ENCODE results near the gene TBC1D10B.
"Not testable (repeated sequence)": the region's sequence is repeated elsewhere in the genome, so short reads cannot be mapped to it uniquely, and the experiment has no call there.

TBC1D10B gene

DNA sequence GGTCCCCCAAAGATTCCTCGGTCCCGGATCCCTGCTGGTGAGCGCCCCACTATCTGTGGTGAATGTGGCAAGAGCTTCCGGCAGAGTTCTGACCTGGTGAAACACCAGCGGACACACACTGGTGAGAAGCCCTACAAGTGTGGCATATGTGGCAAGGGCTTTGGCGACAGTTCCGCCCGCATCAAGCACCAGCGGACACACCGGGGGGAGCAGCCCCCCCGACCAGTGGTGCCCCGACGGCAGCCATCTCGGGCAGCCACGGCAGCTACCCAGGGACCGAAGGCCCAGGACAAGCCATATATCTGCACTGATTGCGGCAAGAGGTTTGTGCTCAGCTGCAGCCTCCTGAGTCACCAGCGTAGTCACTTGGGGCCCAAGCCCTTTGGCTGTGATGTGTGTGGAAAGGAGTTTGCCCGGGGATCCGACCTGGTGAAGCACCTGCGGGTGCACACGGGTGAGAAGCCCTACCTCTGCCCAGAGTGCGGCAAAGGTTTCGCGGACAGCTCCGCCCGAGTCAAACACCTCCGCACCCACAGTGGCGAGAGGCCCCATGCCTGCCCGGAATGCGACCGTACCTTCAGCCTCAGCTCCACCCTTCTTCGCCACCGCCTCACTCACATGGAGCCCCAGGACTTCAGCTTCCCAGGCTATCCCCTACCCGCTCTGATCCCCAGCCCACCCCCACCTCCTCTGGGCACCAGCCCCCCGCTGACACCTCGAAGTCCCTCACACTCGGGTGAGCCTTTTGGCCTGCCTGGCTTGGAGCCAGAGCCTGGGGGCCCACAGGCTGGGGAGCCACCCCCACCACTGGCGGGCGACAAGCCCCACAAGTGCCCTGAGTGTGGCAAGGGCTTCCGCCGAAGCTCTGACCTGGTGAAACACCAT lies 27.7 kb upstream of the TBC1D10B start:
- no peak for DNase-seq

DNA sequence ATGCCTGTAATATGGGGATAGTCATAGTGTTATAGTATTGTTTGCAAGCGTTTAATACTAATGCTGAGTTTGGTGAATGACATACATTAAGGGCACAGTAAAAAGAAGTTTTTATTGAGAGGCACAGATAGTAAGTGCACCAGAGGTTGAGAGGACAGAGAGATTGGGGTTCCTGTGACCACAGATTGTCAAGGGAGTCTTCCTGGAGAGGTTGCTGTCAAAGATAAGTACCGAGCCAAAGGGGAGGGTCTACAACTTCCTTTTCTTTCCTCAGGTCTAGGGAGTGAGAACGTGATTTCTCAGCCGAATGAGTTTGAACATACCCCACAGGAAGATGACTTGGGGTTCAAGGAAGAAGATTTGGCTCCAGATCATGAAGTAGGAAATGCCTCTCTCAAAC lies 26.8 kb upstream of the TBC1D10B start:
- no peak for DNase-seq

DNA sequence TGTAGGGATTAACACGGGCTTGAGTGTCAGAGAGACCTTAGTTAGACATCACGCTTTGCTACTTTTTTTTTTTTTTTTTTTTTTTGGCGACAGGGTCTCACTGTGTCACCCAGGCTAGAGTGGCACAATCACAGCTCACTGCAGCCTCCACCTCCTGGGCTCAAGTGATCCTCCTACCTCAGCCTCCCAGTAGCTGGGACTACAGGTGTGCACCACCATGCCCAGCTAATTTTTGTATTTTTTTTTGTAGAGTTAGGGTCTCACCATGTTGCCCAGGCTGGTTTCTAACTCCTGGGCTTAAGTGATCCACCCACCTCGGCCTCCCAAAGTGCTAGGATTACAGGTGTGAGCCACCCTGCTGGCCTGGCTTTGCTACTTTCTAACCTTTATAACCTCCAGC lies 26.3 kb upstream of the TBC1D10B start:
- DNase-seq = not testable (repeated sequence)

DNA sequence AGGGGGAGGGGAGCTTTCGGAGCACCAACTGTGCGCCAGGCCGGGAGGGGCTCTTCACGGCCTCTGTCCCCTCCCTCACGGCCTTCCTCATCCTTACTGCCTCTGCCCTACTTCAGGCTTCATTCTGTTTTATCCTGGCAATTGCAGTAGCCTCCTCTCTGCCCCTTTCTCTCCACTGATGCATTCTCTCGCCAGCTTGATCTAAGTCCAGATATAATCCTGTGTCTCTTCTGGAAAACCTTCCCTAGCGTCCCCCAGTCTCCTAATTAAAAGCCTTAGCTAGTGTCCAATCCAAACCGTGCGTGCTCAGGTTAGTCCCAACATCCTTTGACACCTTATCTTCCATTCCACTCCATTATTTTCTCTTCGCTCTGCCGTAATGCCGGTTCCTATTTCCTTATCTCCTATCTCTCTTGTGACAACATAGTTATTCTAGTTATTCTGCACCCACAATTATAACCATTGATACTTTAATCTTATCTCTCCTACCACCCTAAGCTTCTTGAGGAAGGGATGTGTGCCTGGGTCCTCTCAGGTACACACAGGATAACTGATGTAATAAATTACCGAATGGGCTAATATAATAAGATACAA lies 25.8 kb upstream of the TBC1D10B start:
- DNase-seq = no peak

DNA sequence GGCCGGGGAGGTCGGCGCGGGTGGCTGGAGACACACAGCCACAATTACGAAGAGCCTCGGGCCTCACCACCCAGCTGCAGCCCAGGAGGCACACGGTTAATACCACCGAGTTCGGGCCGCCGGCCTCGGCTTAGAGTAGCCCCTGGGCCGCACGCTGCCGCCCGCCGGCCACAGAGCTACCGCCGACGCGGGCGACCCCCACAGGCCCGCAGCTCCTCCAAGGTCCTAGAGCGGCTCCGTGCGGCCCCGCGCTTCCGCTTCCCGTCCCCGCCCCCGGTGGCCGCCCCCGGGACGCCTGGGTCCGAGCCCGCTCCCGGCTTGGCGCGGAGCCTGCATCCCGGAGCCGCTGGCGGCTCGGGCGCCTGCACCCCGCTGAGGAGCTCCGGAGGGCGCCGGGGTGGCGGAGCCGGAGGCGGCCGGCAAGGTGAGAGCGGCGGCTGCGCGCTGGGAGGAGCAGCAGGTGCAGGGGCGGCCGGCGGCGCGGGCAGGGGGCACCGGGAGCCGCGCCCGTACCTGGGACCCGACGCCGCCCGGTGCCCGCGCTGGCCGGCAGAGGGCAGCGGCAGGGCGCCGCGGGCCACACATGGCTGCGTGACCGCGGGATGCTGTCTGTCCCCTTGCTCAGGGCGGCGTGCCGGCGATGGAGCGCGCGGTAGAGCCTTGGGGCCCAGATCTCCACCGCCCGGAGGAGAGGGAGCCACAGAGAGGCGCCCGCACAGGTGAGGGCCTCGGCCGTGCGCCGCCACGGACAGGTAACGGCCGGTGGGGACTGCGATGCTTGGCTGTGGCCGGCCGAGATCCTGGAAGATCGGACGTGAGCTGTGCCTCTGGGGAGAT lies 25.1 kb upstream of the TBC1D10B start, which contains the start of gene ZNF48:
TSS of gene ZNF48 (plus strand) at position 266 of the 837 bp plus-strand sequence. CDS start at position 641, 375 bp downstream.
- DNase-seq = peak; percentile 84

DNA sequence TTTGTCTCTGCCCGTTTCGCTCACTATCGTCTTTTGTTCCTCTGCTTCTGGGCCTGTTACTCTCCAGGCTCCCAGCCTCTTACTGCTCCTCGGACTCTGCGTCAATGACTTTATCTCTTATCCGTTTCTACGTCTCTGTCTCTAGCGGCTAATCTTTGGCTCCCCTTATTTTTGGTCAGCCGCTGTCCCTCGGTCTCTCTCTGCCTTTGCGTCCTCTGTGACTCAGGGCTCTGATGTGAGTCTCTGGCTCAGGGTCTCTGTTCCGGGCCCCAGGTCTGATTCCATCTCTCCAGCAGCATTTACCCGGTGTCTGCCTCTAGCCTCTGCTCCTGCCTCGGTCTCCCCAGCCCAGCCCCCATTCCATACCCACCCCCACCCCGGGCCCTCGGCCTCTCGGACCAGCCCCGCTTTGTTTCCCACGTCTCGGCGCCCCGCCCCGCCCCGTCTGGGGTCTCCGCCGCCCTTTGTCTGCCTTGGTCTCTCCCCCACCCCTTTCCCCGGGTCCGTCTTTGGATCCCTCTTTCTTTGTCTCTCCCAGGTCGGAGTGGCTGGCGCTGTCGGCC lies 24.4 kb upstream of the TBC1D10B start:
- DNase-seq = no peak

DNA sequence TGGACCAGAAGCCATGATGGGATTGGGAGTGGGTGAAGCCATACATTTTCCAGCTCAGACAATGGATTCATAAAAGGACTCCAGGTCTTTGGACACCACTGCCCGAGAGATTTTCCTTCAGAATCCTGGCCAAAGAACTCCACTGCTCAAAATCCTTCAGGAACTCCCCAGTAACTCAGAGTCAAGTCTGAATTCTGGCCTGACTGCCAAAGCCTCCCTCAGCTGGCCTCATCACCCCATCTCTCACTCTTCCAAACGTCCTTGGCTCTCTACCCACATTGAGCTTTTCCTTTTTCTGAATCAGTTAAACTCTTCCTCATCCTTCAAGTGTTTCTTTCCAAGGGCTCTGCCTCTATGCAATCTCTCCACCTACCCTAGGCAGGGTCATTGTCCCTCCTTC lies 13.2 kb upstream of the TBC1D10B start:
- no peak for DNase-seq

DNA sequence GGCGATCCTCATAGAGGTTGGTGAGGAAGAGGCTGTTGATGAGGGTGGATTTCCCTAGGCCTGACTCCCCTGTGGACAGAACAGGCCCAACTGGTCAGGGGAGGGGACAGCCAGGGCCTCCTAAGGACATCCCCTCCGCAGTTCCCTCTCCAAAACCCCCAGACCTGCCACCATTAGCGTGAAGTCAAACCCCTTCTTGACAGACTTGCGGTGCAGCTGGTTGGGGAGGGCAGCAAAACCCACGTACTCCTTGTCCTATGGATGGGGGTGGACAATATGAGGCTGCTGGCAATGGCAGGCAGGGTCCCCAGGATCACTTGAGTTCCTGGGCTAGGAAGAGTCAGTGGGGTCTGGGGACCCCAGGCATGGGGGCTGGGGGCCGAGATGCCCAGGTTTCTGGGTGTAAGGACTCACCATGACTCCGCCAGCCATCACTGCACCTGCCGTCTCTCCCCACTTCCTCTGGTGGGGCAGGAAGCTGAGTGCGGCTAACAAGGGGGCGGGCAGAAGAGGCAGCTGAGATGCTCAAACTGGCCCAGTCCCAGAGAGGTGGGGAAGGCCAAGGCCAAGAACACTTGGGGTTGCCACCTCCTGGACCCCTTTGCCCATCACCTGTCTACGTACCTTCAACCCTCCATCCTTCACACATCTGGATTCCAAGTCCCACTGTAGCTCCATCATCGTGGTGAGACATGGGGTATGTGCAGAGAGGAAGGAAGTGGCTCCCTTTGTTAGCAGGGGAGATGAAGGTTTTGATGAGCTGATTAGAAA lies 12.0 kb upstream of the TBC1D10B start, which contains the start of gene SEPTIN1:
TSS of gene SEPTIN1 (minus strand) at position 451 of the 771 bp plus-strand sequence. CDS start at position 432, 19 bp downstream.
- DNase-seq = peak; percentile 92

DNA sequence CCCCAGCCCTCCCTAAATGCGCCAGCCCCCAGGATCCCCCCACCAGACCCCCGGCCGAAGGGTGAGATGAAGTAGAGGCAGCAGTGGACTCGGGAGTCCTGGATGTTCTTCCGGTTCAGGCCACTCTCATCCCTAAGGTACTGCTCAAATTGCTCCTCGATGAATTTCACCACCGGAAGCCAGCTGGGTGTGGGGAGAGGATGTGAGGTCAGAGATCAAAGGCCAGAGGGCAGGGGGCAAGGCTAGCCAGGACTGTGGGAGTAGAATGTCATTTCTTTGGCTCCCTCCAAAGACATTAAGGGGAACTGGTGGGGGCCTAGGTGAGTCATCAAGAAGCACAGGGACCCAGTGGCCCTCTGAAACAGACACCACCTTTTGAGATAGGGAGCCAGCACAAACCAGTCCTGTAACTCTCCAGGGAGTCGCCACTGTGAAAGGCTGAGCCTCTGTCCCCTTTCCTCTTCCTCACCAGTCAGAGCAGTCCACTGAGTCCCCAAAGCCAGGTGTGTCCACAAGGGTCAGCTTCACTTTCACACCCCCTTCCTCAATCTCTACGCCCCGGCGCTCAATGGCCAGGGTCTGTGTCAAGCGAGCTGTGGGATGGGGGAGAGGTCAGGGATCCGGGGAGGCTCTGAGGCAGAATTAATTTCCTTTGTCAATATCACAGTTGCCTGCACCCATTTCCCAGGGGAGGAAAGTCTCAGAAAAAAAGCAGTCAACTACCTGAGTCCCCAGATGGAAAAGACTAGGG lies 11.2 kb upstream of the TBC1D10B start:
- DNase-seq = peak; percentile 76

DNA sequence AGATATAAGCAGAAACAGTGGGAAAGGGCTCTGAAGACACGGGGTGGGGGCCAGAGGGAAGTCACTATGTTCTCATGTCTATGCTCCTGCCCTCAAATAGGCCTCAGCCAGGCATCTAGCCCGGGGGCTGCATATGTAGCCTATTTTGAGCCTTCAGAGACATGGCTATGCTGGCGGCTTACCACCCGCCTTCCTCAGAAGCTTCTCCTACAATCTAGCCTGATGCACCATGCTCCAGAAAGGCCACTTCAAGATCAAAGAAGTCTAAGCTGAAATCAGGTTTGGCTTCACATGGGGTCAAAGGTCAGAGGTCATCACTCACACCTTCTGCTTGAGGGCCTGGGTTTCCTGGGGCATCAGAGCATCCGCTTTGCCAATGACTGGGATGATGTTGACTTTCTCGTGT lies 10.5 kb upstream of the TBC1D10B start:
- no peak for DNase-seq

DNA sequence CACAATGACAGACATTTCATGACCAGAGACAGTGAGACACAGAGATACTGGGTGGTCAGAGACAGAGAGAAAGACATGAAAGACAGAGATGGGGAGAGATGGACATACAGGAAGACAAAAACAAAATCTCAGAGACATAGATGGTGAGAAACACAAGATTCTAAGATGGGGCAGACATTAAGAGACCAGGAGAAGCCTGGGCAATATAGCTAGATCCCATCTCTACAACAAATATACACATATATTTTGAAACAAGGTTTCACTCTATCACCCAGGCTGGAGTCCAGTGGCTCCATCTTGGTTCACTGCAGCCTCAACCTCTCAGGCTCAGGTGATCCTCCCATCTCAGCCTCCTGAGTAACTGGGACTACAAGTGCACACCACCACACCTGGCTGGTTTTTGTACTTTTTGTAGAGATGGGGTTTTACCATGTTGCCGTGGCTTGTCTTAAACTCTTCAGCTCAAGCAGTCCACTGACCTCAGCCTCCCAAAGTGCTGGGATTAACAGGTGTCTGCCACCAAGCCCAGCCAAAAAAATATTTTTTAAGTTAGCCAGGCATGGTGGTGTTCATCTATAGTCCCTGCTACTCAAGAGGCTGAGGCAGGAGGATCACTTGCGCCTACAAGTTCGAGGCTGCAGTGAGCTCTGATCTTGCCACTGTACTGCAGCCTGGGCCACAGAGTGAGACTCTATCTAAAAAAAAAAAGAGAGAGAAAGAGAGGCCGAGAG lies 9.9 kb upstream of the TBC1D10B start:
- no peak for DNase-seq

DNA sequence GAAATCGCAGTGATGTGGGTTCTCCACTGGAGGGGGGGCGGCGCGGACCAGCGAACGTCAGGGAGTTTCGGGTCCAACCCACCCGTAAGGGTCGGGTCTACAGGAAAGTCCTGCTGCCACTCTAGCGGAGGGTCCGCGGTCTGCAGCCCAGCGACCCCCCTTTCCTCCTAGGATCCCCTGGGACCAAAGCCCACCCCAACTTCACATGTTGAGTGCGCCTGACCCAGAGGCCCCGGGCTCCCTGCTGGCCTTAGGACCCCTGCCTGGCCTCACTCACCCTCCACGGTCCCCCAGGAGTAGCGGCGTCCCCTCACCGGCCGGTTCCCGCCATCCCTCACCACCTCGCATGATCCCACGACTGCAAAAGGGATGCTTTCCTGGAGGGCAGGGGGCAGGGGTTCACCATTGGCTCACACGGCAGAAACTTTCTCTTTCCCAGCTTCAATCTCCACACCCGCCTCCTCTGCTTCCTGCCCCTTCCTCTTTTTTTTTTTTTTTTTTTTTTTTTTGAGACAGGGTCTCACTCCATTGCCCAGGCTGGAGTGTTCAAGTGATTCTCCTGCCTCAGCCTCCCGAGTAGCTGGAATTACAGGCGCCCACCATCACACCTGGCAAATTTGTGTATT lies 9.0 kb upstream of the TBC1D10B start:
- DNase-seq = no peak

DNA sequence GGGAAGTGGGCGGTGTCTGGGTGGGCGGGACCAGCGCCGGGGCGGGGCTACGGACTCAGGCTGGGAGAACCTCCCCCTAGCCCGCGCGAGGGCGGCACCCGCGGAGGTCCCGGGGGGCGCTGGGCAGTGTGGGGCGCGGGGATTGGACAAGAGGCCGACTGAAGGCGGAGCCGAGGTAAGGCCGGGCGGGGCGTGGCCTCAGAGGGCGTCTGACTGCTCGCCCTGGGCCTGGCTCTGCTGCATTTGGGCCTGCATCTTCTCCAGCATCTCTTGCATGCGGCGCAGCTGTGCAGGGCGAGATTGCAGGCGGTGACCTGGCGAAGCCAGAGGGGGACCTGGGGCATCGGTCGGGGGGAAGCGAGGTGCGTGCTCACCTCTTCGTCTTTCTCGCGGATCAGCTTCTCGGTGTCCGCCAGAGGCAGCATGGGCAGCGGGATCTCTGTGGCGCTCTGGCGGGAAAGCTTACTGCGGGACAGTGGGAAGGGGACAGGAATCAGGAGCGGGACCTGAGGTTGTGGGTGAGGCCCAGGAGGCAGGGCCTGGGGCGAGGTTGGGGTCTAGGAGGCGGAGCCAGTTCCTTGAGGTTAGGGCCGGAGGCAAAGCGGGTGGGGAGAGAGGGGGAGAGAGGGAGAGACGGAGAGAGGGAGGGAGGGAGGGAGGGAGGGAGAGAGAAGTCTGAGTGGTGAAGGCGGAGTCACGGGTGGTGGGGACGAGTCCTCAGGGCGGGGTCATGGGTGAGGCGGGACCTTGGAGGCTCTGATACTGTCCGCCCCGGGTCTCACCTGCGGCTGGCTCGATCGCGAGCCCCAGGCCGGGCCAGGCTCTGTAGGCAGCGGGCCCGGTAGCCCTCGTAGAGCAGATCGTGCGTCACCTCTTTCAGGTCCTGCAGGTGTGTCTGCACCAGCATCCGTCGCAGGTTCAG lies 8.2 kb upstream of the TBC1D10B start:
- DNase-seq = peak; percentile 100

DNA sequence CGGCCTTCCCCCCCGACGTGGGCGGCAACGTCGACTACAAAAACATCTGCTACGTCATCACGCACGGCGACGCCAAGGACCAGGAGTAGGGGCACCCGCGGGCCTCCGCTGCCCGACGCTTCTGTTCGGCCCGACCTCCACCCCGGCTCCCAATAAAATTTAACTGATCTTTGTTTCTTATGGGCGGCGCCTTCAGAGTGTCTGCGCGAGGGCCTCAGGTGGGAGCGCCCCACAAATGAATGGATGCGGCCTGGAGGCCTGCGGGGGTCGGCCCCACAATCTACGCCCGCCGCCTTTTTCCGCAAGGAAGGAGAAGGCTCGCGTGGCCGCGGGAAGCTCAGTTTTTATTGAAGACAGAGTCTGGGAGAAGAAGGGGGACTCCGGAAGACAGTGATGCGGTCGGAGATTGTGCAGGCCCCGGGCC lies 7.5 kb upstream of the TBC1D10B start:
- peak; percentile 95 for DNase-seq

DNA sequence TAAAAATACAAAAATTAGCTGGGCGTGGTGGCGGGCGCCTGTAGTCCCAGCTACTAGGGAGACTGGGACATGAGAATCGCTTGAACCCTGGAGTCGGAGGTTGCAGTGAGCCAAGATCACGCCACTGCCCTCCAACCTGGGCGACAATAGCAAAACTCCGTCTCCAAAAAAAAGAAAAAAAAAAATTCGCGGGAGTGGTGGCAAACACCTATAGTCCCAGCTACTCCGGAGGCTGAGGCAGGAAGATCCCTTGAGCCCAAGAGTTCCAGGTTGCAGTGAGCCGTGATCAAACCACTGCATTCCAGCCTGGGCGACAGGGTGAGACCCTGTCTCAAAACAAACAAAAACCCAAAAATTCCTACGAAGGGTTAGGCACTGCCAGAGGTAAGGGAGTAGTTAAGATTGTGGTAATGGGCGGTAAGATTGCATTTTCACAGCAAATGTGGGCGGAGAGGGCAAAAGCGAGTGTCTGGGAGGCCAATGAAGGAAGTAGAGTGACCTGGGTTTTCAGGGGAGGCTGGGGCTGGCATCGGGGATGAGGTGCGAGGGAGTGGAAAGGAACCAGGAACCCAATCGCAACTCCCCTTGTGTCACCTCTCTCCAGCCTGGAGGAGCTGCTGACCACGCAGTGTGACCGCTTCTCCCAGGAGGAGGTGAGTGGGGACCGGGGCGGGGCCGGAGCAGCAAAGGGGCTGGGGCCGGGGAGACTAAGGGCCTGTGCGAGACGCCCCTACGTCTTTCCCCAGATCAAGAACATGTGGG lies 6.9 kb upstream of the TBC1D10B start:
- DNase-seq = no peak

DNA sequence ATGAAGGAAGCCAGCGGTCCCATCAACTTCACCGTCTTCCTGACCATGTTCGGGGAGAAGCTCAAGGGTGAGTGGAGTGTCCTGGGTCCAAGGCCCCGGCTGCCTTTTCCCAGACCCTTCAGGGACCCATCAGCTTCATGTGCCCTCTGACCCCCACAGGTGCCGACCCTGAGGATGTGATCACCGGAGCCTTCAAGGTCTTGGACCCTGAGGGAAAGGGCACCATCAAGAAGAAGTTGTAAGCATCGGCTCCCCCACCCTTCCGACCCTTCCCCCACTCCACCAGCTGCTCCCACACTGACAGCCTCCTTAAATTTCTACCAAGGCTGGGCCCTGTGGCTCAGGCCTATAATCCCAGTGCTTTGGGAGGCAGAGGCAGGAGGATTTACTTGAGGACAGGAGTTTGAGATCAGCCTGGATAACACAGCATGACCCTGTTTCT lies 6.2 kb upstream of the TBC1D10B start:
- no peak for DNase-seq

DNA sequence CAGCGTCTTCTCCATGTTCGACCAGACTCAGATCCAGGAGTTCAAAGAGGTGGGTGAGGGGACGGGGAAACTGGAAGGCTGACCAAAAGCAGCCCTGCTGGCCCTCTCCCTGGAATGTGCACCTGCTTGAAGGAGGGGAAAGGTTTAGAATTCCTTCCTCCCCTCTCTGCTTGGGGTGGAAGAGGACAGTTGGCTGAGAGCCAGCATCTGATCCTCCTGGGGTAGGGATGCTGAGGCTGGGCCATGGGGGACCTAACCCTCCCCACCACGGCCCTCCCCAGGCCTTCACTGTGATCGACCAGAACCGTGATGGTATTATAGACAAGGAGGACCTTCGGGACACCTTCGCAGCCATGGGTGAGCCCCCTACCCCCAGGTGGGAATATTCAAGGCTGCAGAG lies 5.6 kb upstream of the TBC1D10B start:
- no peak for DNase-seq

DNA sequence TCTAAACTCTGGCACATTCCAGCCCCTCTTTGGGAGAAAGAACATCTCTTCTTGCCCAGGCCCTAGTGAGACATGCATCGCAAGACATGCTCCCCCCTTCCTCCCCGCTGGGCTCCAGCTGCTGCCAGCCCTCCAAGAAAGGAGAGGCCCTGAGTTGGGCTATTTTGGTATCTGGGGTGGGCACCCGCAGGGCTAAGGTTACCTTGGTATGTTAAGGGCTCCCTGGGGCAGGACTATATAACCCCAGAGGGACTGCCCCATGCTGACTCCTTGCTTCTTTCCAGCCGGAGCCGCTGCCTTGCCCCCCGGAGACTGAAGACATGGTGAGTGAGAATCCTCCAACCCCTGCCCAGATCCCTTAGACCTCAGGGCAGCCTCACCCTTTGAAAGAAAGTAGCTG lies 4.2 kb upstream of the TBC1D10B start, which contains the start of gene MYL11:
TSS of gene MYL11 (plus strand) at position 265 of the 400 bp plus-strand sequence. CDS start at position 321, 56 bp downstream.
- no peak for DNase-seq
